IPS DF 19.7 (cell line): ENCODE data around the gene NMNAT3.

Experiments used
- DNase-seq: peaks from one replicate; pipeline ENCODE4 v3.0.0-alpha.2; 2013; ENCODE audit warnings: low read depth, low spot score

Gene NMNAT3

GRCh38 chr3:139541532-139542288, 136.1 kb downstream of the NMNAT3 start:
- no peak for DNase-seq

GRCh38 chr3:139540651-139541531, 136.9 kb downstream of the NMNAT3 start:
- DNase-seq: no peak

GRCh38 chr3:139538733-139539132, 139.0 kb downstream of the NMNAT3 start:
- DNase-seq: no peak

GRCh38 chr3:139537795-139538621, 139.8 kb downstream of the NMNAT3 start:
- DNase-seq: no peak

GRCh38 chr3:139537361-139537760, 140.4 kb downstream of the NMNAT3 start:
- no peak for DNase-seq

- no peak for DNase-seq
These were observed 142.5 kb downstream of the NMNAT3 start for GRCh38 chr3:139534992-139535879.

GRCh38 chr3:139534455-139534812, 143.3 kb downstream of the NMNAT3 start:
- DNase-seq: no peak

GRCh38 chr3:139533781-139534454, 143.9 kb downstream of the NMNAT3 start:
- no peak for DNase-seq

GRCh38 chr3:139532976-139533375, 144.8 kb downstream of the NMNAT3 start:
- no peak for DNase-seq

- DNase-seq: no peak
These were observed 147.1 kb downstream of the NMNAT3 start for GRCh38 chr3:139530717-139531116.

- DNase-seq: no peak
These were observed 148.1 kb downstream of the NMNAT3 start for GRCh38 chr3:139529662-139530061.

- no peak for DNase-seq
These were observed 148.8 kb downstream of the NMNAT3 start for GRCh38 chr3:139528924-139529323.

- DNase-seq: no peak
These were observed 149.5 kb downstream of the NMNAT3 start for GRCh38 chr3:139528281-139528680.

GRCh38 chr3:139527265-139527664, 150.5 kb downstream of the NMNAT3 start:
- no peak for DNase-seq

- no peak for DNase-seq
These were observed 151.6 kb downstream of the NMNAT3 start for GRCh38 chr3:139526146-139526545.

- DNase-seq: no peak
These were observed 152.7 kb downstream of the NMNAT3 start for GRCh38 chr3:139524841-139525636.

GRCh38 chr3:139523718-139524117, 154.1 kb downstream of the NMNAT3 start:
- no peak for DNase-seq

GRCh38 chr3:139523166-139523565, 154.6 kb downstream of the NMNAT3 start:
- no peak for DNase-seq

GRCh38 chr3:139522421-139522820, 155.4 kb downstream of the NMNAT3 start:
- no peak for DNase-seq

- no peak for DNase-seq
These were observed 156.0 kb downstream of the NMNAT3 start for GRCh38 chr3:139521816-139522215.
